ENCODE measurements around the gene HEPACAM.

HEPACAM gene

GRCh38 chr11:124876818-124877630 lies 58.8 kb downstream of the HEPACAM start:
- Histone ChIP-seq H3K4me3 (ENCODE audit: low read depth, low read length) (peak overlapping the region; percentile 45), H3K9me3 (ENCODE audit: severe bottlenecking) (no peaks in the 10 kb centered on the region), H3K27me3 (ENCODE audit: insufficient read depth, low read depth, severe bottlenecking) (no peaks in the 10 kb centered on the region), H3K27ac (peak overlapping the region; percentile 83), H3K36me3 (no peaks in the 10 kb centered on the region)
- TF ChIP-seq CTCF (IDR thresholded peaks at IDR 0.05; ENCODE audit: low read depth, low read length) = no peak
- DNase-seq = no peak

GRCh38 chr11:124875943-124876817 lies 59.7 kb downstream of the HEPACAM start:
- DNase-seq = peak; percentile 90
- Histone ChIP-seq H3K27ac (peak overlapping the region; percentile 83), H3K27me3 (ENCODE audit: insufficient read depth, low read depth, severe bottlenecking) (no peaks in the 10 kb centered on the region), H3K4me3 (ENCODE audit: low read depth, low read length) (peak overlapping the region; percentile 45), H3K36me3 (no peaks in the 10 kb centered on the region), H3K9me3 (ENCODE audit: severe bottlenecking) (no peaks in the 10 kb centered on the region)
- TF ChIP-seq CTCF (IDR thresholded peaks at IDR 0.05; ENCODE audit: low read depth, low read length) = peak; percentile 77

- H3K4me3 ChIP-seq (ENCODE audit: low read depth, low read length) = peak overlapping the region; percentile 45
- DNase-seq = no peak
Observed at GRCh38 chr11:124875401-124875800, 60.4 kb downstream of the HEPACAM start.

GRCh38 chr11:124874571-124875255 lies 61.1 kb downstream of the HEPACAM start:
- no peak for TF ChIP-seq CTCF (IDR thresholded peaks at IDR 0.05; ENCODE audit: low read depth, low read length)
- H3K9me3 ChIP-seq (ENCODE audit: severe bottlenecking) = no peaks in the 10 kb centered on the region
- no peaks in the 10 kb centered on the region for H3K36me3 ChIP-seq
- no peak overlapping the region for H3K27ac ChIP-seq
- no peaks in the 10 kb centered on the region for H3K27me3 ChIP-seq (ENCODE audit: insufficient read depth, low read depth, severe bottlenecking)
- DNase-seq = no peak
- H3K4me3 ChIP-seq (ENCODE audit: low read depth, low read length) = no peak overlapping the region

More at GRCh38 chr11:124875401-124875800, 60.4 kb downstream of the HEPACAM start:
- Histone ChIP-seq H3K27me3 (ENCODE audit: insufficient read depth, low read depth, severe bottlenecking) (no peaks in the 10 kb centered on the region), H3K9me3 (ENCODE audit: severe bottlenecking) (no peaks in the 10 kb centered on the region), H3K36me3 (no peaks in the 10 kb centered on the region), H3K27ac (no peak overlapping the region)
- no peak for TF ChIP-seq CTCF (IDR thresholded peaks at IDR 0.05; ENCODE audit: low read depth, low read length)

GRCh38 chr11:124873951-124874350 lies 61.9 kb downstream of the HEPACAM start:
- DNase-seq = no peak
- TF ChIP-seq CTCF (IDR thresholded peaks at IDR 0.05; ENCODE audit: low read depth, low read length) = no peak
- H3K27ac ChIP-seq = no peak overlapping the region
- no peaks in the 10 kb centered on the region for H3K9me3 ChIP-seq (ENCODE audit: severe bottlenecking)
- no peak overlapping the region for H3K4me3 ChIP-seq (ENCODE audit: low read depth, low read length)
- no peaks in the 10 kb centered on the region for H3K27me3 ChIP-seq (ENCODE audit: insufficient read depth, low read depth, severe bottlenecking)
- no peaks in the 10 kb centered on the region for H3K36me3 ChIP-seq

Measured in WERI-Rb-1 (cell line).